ENCODE measurements around the gene WIPF1. TPM values are rescaled to one million over a fixed set of nuclear protein-coding genes. Genes with fewer than 3 reads are reported as not detected.

WIPF1 gene
- total and polyA plus RNA-seq, 2 of the 13 experiments (the other 11 are each of a cell fraction or from before 2014, with no cell fraction given) = 0.01 TPM; not detected in 1

Small RNA genes within 50 kb of the gene (small RNA-seq; reads per million reads assigned to genes)
- 0 reads per million in 3 experiments for gene RNU6-5P (ENCODE audit: insufficient read depth in 2 of 3, insufficient read length in 3 of 3, low read depth in 2 of 3, low replicate concordance in 1 of 3)

Other genes starting within 250 kb of the WIPF1 start
- gene SCRN3, start 202.1 kb downstream of the WIPF1 start, total RNA-seq (2016; rRNA removed; fragmentation: Illumina TruSeq; extraction: Trizol) = 11.3 and 16.8 TPM in 2 replicates
- 5.5 and 6.6 TPM in 2 replicates for gene SCRN3, start 202.1 kb downstream of the WIPF1 start, polyA plus RNA-seq (2011; rRNA removed)
- gene GPR155, start 110.8 kb downstream of the WIPF1 start, total RNA-seq (2016; rRNA removed; fragmentation: Illumina TruSeq; extraction: Trizol) = 0.04 and 0.15 TPM in 2 replicates
- 0.39 and 0.49 TPM in 2 replicates for gene GPR155, start 110.8 kb downstream of the WIPF1 start, polyA plus RNA-seq (2011; rRNA removed)
- not detected in 2 replicates for gene CHRNA1, start 166.7 kb upstream of the WIPF1 start, total RNA-seq (2016; rRNA removed; fragmentation: Illumina TruSeq; extraction: Trizol)
- gene CHRNA1, start 166.7 kb upstream of the WIPF1 start, polyA plus RNA-seq (2011; rRNA removed) = not detected in 2 replicates